ENCODE data around the gene ZDHHC5. TPM values are rescaled to one million over a fixed set of nuclear protein-coding genes. Genes with fewer than 3 reads are reported as not detected.
A peak's percentile ranks its signal among the peaks of the same experiment; 100 is the strongest.

Gene ZDHHC5
- total RNA-seq, 4 donors from 2014 or later = 44.1 to 61.5 (median 50.7) TPM

DNA sequence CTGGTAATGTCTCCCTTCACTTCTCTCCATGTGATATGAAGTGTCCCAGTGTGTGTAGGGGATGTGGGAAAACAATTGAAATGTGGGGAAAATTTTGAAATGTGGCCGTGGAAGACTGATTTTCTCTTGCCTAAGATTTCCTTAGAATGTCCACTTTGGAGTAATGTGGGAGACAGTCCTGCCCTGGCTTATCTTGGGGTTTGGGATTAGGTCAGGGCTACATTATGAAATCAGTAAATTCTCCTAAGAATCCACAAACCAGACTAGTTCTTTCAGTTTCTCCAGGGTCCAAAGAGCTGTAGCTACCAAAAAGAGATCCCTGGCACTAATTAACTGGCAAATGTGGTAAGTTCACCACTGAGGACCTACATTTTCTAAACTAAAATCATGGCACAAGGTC is 41.0 kb upstream of the ZDHHC5 start:
- ATAC-seq (ENCODE audit: low FRiP score) = no peak
- TF ChIP-seq, protein P1, sequence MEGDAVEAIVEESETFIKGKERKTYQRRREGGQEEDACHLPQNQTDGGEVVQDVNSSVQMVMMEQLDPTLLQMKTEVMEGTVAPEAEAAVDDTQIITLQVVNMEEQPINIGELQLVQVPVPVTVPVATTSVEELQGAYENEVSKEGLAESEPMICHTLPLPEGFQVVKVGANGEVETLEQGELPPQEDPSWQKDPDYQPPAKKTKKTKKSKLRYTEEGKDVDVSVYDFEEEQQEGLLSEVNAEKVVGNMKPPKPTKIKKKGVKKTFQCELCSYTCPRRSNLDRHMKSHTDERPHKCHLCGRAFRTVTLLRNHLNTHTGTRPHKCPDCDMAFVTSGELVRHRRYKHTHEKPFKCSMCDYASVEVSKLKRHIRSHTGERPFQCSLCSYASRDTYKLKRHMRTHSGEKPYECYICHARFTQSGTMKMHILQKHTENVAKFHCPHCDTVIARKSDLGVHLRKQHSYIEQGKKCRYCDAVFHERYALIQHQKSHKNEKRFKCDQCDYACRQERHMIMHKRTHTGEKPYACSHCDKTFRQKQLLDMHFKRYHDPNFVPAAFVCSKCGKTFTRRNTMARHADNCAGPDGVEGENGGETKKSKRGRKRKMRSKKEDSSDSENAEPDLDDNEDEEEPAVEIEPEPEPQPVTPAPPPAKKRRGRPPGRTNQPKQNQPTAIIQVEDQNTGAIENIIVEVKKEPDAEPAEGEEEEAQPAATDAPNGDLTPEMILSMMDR (IDR thresholded peaks at IDR 0.05) = no peak
- no peak for DNase-seq (ENCODE audit: low spot score)

DNA sequence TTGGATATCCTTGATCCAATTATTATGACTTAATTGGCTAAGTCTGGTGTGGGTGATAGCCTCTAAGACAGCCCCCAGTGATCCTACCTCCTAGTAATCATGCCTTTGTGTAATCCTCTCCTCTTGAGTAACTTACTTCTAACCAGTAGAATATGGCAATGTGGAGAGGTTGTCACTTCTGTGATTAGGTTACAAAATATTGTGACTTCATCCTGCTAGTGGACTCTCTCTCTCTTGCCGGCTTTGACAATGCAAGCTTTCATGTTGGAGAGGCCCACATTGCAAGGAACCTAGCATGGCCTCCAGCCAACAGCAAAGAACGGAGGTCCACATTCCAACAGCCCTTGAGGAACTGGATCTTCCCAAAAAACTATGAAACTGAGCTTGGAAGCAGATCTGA is 37.7 kb upstream of the ZDHHC5 start:
- no peak for DNase-seq (ENCODE audit: low spot score)
- TF ChIP-seq, protein P1 (IDR thresholded peaks at IDR 0.05) = no peak
- no peak for ATAC-seq (ENCODE audit: low FRiP score)

DNA sequence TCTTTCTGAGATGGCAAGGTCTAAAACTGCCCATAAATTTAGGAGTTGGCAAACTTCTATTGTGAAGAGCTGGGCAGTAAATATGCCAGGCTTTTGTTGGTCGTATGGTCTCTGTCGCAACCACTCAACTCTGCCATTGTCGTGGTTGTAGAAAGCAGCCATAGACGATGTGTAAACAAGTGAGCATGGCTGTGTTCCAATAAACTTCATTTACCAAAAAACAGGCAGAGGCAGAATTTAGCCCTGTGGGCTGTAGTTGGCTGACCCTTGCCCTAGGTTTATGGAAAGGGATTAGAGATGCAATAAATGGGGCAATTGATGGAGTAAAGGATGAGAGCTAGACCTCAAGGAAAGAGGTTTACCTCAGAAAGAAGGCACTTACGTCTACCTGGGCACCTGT is 35.8 kb upstream of the ZDHHC5 start:
- DNase-seq (ENCODE audit: low spot score) (no peak), ATAC-seq (ENCODE audit: low FRiP score) (no peak)
- TF ChIP-seq, protein P1 (IDR thresholded peaks at IDR 0.05) = no peak

DNA sequence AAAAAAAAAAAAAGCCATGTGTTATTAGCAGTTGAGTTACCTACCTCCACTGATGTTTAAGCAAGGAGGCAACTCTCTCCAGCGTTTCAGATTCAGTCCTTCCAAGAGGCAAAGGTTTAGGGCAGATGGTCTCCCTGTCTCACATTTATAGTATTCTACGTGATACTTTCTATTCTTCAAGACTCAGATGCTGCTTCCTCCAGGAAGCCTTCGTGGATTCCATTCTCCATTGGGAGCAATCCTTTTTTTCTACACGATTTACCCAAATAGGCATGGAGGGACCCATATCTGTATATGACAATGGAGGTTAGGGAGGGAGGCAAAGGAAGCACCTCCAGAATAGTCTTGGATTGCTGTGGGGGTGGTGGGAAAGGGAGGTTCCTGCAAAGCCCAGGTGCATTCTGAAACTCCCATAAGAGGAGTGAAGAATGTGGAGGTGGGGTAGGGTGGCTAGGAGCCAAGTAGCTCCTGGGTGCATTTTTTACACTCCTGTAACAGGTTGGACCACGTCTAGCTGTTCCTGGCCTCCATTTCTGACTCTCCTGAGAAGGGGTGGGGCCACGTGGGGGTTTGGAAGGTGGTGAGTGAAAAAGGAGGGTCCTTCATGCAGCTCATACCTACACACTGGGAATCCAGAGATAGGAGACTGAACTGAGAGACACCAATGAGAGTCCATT is 34.4 kb upstream of the ZDHHC5 start:
- DNase-seq (ENCODE audit: low spot score) = no peak
- TF ChIP-seq, protein P1 (IDR thresholded peaks at IDR 0.05) = no peak
- ATAC-seq (ENCODE audit: low FRiP score) = no peak

DNA sequence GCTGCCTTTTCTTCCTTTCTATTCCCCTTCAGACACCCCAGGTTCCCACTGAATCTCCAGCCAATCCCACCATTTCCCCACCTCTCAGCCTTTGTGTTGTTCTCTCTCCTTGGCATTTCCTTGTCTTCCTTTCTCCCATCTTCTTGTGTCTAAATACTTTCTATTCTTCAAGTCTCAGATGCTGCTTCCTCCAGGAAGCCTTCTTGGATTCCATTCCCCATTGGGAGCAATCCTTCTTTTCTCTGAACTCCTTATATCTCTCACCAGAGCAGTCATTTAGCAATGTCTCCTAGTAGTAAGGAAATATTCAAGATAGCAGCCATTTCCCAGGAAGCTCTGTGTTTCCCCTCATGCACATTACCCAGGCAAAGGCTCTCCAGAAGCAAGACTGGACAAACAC is 33.6 kb upstream of the ZDHHC5 start:
- ATAC-seq (ENCODE audit: low FRiP score) = no peak
- DNase-seq (ENCODE audit: low spot score) = no peak
- TF ChIP-seq, protein P1 (IDR thresholded peaks at IDR 0.05) = no peak

DNA sequence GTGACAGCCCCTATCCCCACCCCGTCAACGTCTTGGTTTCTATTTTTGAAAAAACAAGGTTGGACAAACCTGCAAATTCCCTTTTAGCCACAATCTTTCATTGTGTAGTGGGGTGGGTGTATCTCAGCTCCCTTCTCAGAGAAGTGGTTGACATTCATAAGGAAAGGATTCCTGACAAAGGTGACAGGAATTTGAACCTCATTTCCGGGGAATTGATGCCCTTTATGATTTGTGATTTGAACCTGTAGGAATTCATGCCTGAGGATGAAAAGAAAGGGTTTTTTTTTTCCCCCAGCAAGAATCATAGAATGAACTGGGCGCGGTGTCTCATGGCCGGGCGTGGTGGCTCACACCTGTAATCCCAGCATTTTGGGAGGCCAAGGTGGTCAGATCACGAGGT is 32.7 kb upstream of the ZDHHC5 start:
- ATAC-seq (ENCODE audit: low FRiP score) (no peak), DNase-seq (ENCODE audit: low spot score) (no peak)
- TF ChIP-seq, protein P1 (IDR thresholded peaks at IDR 0.05) = no peak

DNA sequence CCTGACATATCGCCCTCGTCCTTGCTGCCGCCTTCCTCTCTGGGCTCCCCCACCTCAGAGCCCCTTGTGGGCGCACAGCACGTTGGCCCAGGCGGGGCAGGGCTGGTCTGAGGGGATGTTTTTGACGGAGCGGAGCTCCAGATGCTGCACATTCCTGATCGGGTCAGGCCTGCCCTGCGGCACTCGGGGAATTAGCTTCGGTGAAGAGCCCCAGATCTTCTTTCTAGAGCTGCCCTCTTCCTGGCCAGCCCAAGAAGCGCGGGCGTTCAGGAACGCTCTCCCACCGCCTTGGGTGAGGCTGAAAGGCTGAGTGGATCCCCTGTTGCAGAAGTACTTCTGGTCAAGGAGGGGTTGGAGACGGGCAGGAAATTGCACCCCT is 30.3 kb upstream of the ZDHHC5 start:
- DNase-seq (ENCODE audit: low spot score) (no peak), ATAC-seq (ENCODE audit: low FRiP score) (peak; percentile 13)
- TF ChIP-seq, protein P1 (IDR thresholded peaks at IDR 0.05) = no peak
